ENCODE results near the gene A2M. TPM values are rescaled to one million over a fixed set of nuclear protein-coding genes. Genes with fewer than 3 reads are reported as not detected.

The A2M gene
- total and polyA plus RNA-seq, 2 of the 4 experiments (the other 2 are of a cell fraction), result 1.1 to 3.2 TPM

- Histone ChIP-seq H3K18ac (ENCODE audit: low read depth, low read length) (no peak overlapping the region), H2BK15ac (ENCODE audit: low read depth, low read length) (no peak overlapping the region), H3K9me3 (ENCODE audit: control insufficient read depth, insufficient read depth, low read length) (no peaks in the 10 kb centered on the region), H2AFZ (replicated peaks; ENCODE audit: low read length, poor library complexity) (no peak overlapping the region), H3K36me3 (ENCODE audit: control insufficient read depth, insufficient read depth, low read length) (peaks cover 4% of the 10 kb centered on the region; the same call in 1 of the 2 replicates), H3K9ac (ENCODE audit: low read depth, low read length) (no peak overlapping the region), H3K27ac (ENCODE audit: insufficient read depth, low read length) (no peak overlapping the region), H3K27me3 (ENCODE audit: control insufficient read depth, insufficient read depth, low read length) (no peaks in the 10 kb centered on the region), H3K4me2 (ENCODE audit: low read depth, low read length) (no peak overlapping the region), H2BK120ac (ENCODE audit: low read depth, low read length) (no peak overlapping the region), H3K79me1 (ENCODE audit: low read depth in 1 of 2, low read length in 2 of 2) (no peaks in the 10 kb centered on the region), H3K56ac (ENCODE audit: extremely low read depth, insufficient read depth, low read length) (no peak overlapping the region), H3K4ac (ENCODE audit: low read depth, low read length) (no peak overlapping the region), H3K4me3 (ENCODE audit: insufficient read depth, low read depth, low read length) (no peak overlapping the region), H4K91ac (ENCODE audit: insufficient read depth, low read depth, low read length) (no peak overlapping the region), H2AK9ac (replicated peaks; ENCODE audit: low read depth, low read length, poor library complexity) (no peak overlapping the region), H4K20me1 (ENCODE audit: insufficient read depth, low read length) (no peaks in the 10 kb centered on the region), H2BK5ac (ENCODE audit: low read depth, low read length, poor library complexity, severe bottlenecking) (no peak overlapping the region), H4K8ac (ENCODE audit: low read depth in 2 of 2, low read length in 2 of 2) (no peak overlapping the region), H4K5ac (ENCODE audit: low read depth, low read length) (no peak overlapping the region), H3K23ac (ENCODE audit: low read depth, low read length) (no peak overlapping the region), H3K9me1 (ENCODE audit: insufficient read depth, low read length) (no peaks in the 10 kb centered on the region), H3K4me1 (ENCODE audit: control insufficient read depth, insufficient read depth, low read length) (no peaks in the 10 kb centered on the region), H2BK20ac (ENCODE audit: low read depth, low read length) (no peak overlapping the region), H3K14ac (replicated peaks; ENCODE audit: low read depth, low read length) (no peak overlapping the region), H2AK5ac (ENCODE audit: low read depth, low read length) (no peak overlapping the region)
- WGBS, 2 experiments (ENCODE audit: extremely low coverage in 2 of 2, insufficient read length in 1 of 2), result no CpG with 5 or more reads among the region's 4 CpGs
- dilution Hi-C loops (cut with HindIII; ENCODE audit: low sequenced_read_pairs, unreplicated experiment) (no loop called here), intact Hi-C loops (cut with micrococcal nuclease) (no loop called here), in situ Hi-C loops (cut with MboI; ENCODE audit: low sequenced_read_pairs) (no loop called here)
- TF ChIP-seq RAD21 (IDR thresholded peaks at IDR 0.05; ENCODE audit: low read length) (no peak), NFE2L2 (IDR thresholded peaks at IDR 0.05; ENCODE audit: low read depth, low read length) (no peak), RCOR1 (IDR thresholded peaks at IDR 0.05; ENCODE audit: insufficient replicate concordance, low read length) (no peak), CHD1 (IDR thresholded peaks at IDR 0.05; ENCODE audit: low read depth, low read length) (no peak), SMC3 (IDR thresholded peaks at IDR 0.05; ENCODE audit: low read depth, low read length) (no peak), MAFK (IDR thresholded peaks at IDR 0.05; ENCODE audit: low read depth, low read length) (no peak), CTCF (conservative IDR thresholded peaks at IDR 0.05; ENCODE audit: low read depth, low read length) (no peak), FOS (IDR thresholded peaks at IDR 0.05; ENCODE audit: low read depth, low read length) (no peak), ELK1 (IDR thresholded peaks at IDR 0.05; ENCODE audit: borderline replicate concordance, low read depth, low read length) (no peak), MAZ (IDR thresholded peaks at IDR 0.05; ENCODE audit: borderline replicate concordance, low read depth, low read length) (no peak), MXI1 (IDR thresholded peaks at IDR 0.05; ENCODE audit: borderline replicate concordance, low read depth, low read length) (no peak), BHLHE40 (IDR thresholded peaks at IDR 0.05; ENCODE audit: low read depth, low read length) (no peak), POLR2A (IDR thresholded peaks at IDR 0.05; ENCODE audit: low read depth, low read length) (no peak)
- BruUV-seq (replicated peaks), result no TSS peak
- ChIA-PET CTCF (no interaction called here), POLR2A (ENCODE audit: unreplicated experiment) (no interaction called here)
- no peak for DNase-seq
- ATAC-seq (ENCODE audit: low read depth), result no peak
Measured at GRCh38 chr12:9103050-9103849, 12.5 kb downstream of the A2M start.
